Measurements from ENCODE around the gene CLEC18A. TPM values are rescaled to one million over a fixed set of nuclear protein-coding genes. Genes with fewer than 3 reads are reported as not detected.

CLEC18A gene
- total and polyA plus RNA-seq, 2 experiments from 2014 or later: 0.13 to 0.90 TPM

- TF ChIP-seq, protein P1, sequence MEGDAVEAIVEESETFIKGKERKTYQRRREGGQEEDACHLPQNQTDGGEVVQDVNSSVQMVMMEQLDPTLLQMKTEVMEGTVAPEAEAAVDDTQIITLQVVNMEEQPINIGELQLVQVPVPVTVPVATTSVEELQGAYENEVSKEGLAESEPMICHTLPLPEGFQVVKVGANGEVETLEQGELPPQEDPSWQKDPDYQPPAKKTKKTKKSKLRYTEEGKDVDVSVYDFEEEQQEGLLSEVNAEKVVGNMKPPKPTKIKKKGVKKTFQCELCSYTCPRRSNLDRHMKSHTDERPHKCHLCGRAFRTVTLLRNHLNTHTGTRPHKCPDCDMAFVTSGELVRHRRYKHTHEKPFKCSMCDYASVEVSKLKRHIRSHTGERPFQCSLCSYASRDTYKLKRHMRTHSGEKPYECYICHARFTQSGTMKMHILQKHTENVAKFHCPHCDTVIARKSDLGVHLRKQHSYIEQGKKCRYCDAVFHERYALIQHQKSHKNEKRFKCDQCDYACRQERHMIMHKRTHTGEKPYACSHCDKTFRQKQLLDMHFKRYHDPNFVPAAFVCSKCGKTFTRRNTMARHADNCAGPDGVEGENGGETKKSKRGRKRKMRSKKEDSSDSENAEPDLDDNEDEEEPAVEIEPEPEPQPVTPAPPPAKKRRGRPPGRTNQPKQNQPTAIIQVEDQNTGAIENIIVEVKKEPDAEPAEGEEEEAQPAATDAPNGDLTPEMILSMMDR (conservative IDR thresholded peaks at IDR 0.05; ENCODE audit: low read depth in 2 of 2): no peak
- no peak for TF ChIP-seq EZH2phosphoT487 (IDR thresholded peaks at IDR 0.05; ENCODE audit: unreplicated experiment)
- no peak for TF ChIP-seq EZH2 (IDR thresholded peaks at IDR 0.05; ENCODE audit: low read depth, unreplicated experiment)
Measured at GRCh38 chr16:69929480-69929879, 21.7 kb upstream of the CLEC18A start (continued).

- peak; percentile 91 for ATAC-seq
- no peaks in the 10 kb centered on the region for H3K4me1 ChIP-seq (ENCODE audit: insufficient read depth)
- no peak overlapping the region for H3K4me2 ChIP-seq
- no peaks in the 10 kb centered on the region; the same call in 2 of the 3 replicates for H3K9me3 Mint-ChIP-seq
- H3K36me3 Mint-ChIP-seq (ENCODE audit: low read depth): peaks cover 11% of the 10 kb centered on the region
- H3K27me3 Mint-ChIP-seq (ENCODE audit: insufficient read depth, low read depth, poor library complexity): peaks cover 3% of the 10 kb centered on the region
- no peak overlapping the region for H3K4me3 ChIP-seq
- H2AFZ ChIP-seq: no peak overlapping the region
- no peak overlapping the region for H3K27ac ChIP-seq (ENCODE audit: low read depth)
- peak; percentile 90 for DNase-seq (ENCODE audit: low spot score)
- no peaks in the 10 kb centered on the region for H3K36me3 ChIP-seq (ENCODE audit: insufficient read depth)
- H3F3A ChIP-seq (replicated peaks; ENCODE audit: low read depth): no peaks in the 10 kb centered on the region
- H3K27ac Mint-ChIP-seq: 0 out of 2 replicates have a peak overlapping the region, but pooled peaks have one; percentile 20
- TF ChIP-seq, protein P1 (conservative IDR thresholded peaks at IDR 0.05; ENCODE audit: low read depth in 2 of 2): peak; percentile 84 to 94
- TF ChIP-seq ZNF114 (CRISPR knock-in tag; IDR thresholded peaks at IDR 0.05): no peak
- TF ChIP-seq ZNF331 (CRISPR knock-in tag; IDR thresholded peaks at IDR 0.05; ENCODE audit: low read depth): no peak
- no peak for TF ChIP-seq STAT1 (IDR thresholded peaks at IDR 0.05; ENCODE audit: unreplicated experiment)
- no peak for TF ChIP-seq JUNB (IDR thresholded peaks at IDR 0.05; ENCODE audit: unreplicated experiment)
- TF ChIP-seq NANOG (IDR thresholded peaks at IDR 0.05; ENCODE audit: borderline replicate concordance): no peak
- no peak overlapping the region for H3K4me3 Mint-ChIP-seq
- H3K79me2 ChIP-seq (replicated peaks; ENCODE audit: insufficient read depth): no peaks in the 10 kb centered on the region
- no peaks in the 10 kb centered on the region for H3K27me3 ChIP-seq (ENCODE audit: insufficient read depth)
- no peaks in the 10 kb centered on the region for H4K20me1 ChIP-seq (replicated peaks; ENCODE audit: insufficient read depth)
- no peaks in the 10 kb centered on the region for H3K9me2 ChIP-seq (ENCODE audit: insufficient read depth)
- H3K4me1 Mint-ChIP-seq: peaks cover 22% of the 10 kb centered on the region
Measured at GRCh38 chr16:69930117-69930776, 20.9 kb upstream of the CLEC18A start.

DNA sequence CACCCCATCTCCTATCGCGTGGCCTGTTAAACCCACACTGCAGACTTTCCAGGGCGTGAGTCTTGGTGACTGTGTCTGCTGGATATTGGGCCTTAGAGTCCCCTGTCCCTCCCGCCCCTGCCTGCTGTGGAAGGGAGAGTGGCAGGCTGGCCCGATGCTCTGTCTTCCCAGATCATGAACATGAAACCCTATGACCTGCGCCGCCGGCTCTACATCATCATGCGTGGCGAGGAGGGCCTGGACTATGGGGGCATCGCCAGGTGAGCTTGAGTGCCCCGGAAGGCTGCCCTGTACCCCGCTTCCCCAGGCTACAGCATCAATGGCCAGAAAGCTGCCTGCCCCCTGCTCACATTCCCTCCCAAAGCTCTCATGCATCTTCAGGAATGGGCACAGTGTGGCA is 19.5 kb upstream of the CLEC18A start:
- no peaks in the 10 kb centered on the region for H3F3A ChIP-seq (replicated peaks; ENCODE audit: low read depth)
- H3K9me3 Mint-ChIP-seq: no peaks in the 10 kb centered on the region; the same call in 2 of the 3 replicates
- H3K4me3 ChIP-seq: no peak overlapping the region
- H3K79me2 ChIP-seq (replicated peaks; ENCODE audit: insufficient read depth): no peaks in the 10 kb centered on the region
- no peak overlapping the region for H2AFZ ChIP-seq
- no peak for DNase-seq (ENCODE audit: low spot score)
- H4K20me1 ChIP-seq (replicated peaks; ENCODE audit: insufficient read depth): no peaks in the 10 kb centered on the region
- H3K4me1 ChIP-seq (ENCODE audit: insufficient read depth): no peaks in the 10 kb centered on the region
- no peaks in the 10 kb centered on the region for H3K36me3 ChIP-seq (ENCODE audit: insufficient read depth)
- H3K9me2 ChIP-seq (ENCODE audit: insufficient read depth): no peaks in the 10 kb centered on the region
- peaks cover 13% of the 10 kb centered on the region for H3K4me1 Mint-ChIP-seq
- no peak for ATAC-seq
- no peak overlapping the region for H3K4me3 Mint-ChIP-seq
- H3K36me3 Mint-ChIP-seq (ENCODE audit: low read depth): peaks cover 12% of the 10 kb centered on the region; the same call in 2 of the 3 replicates
- no peak overlapping the region for H3K27ac Mint-ChIP-seq
- peaks cover 3% of the 10 kb centered on the region for H3K27me3 Mint-ChIP-seq (ENCODE audit: insufficient read depth, low read depth, poor library complexity)
- H3K4me2 ChIP-seq: no peak overlapping the region
- no peak overlapping the region for H3K27ac ChIP-seq (ENCODE audit: low read depth)
- TF ChIP-seq JUNB (IDR thresholded peaks at IDR 0.05; ENCODE audit: unreplicated experiment) (no peak), ZNF331 (CRISPR knock-in tag; IDR thresholded peaks at IDR 0.05; ENCODE audit: low read depth) (no peak), ZNF462 (CRISPR knock-in tag; IDR thresholded peaks at IDR 0.05) (no peak)
- no peaks in the 10 kb centered on the region for H3K27me3 ChIP-seq (ENCODE audit: insufficient read depth)
